Esophagus squamous epithelium (tissue), 5 donors: ENCODE results near the gene DZIP1L. TPM values are rescaled to one million over a fixed set of nuclear protein-coding genes. Genes with fewer than 3 reads are reported as not detected.

Source experiments
- DNase-seq: peaks from one replicate; lab custom pipeline; 2025; lab: John Stamatoyannopoulos, UW
- H3K27ac ChIP-seq, 4 donors: fragments of 200-600 bp; sonication (generic); one replicate each; pipeline ENCODE4 v1.5.1; 2016 to 2019; ENCODE audit warnings: mild to moderate bottlenecking in 1 of 4
- H3K27me3 ChIP-seq, 4 donors: fragments of 200-600 bp; sonication (generic); 1 replicate in 3 of 4; 2 replicates in 1 of 4; pipeline versions ENCODE4 v1.5.1 to v1.6.0; 2017 to 2021; ENCODE audit warnings: antibody characterized with exemption in 1 of 4
- H3K36me3 ChIP-seq, 3 donors: fragments of 200-600 bp; sonication (generic); one replicate each; pipeline ENCODE4 v1.5.1; 2016 to 2019
- H3K4me1 ChIP-seq, 3 donors: fragments of 200-600 bp; sonication (generic); one replicate each; pipeline ENCODE4 v1.5.1; 2017 to 2019
- H3K4me3 ChIP-seq, 4 donors: fragments of 200-600 bp; sonication (generic); 1 replicate in 3 of 4; 2 replicates in 1 of 4; pipeline ENCODE4 v1.5.1; 2016 to 2019; ENCODE audit warnings: mild to moderate bottlenecking in 2 of 4, moderate library complexity in 1 of 4
- H3K9me3 ChIP-seq, 3 donors: fragments of 200-600 bp; sonication (generic); one replicate each; pipeline ENCODE4 v1.5.1; 2016 to 2019
- CTCF ChIP-seq, 6 experiments: fragments of 450-650 bp in 4 of 6; fragments of 200-600 bp in 2 of 6; sonication (generic) in 2 of 6; IDR thresholded peaks; one replicate each; pipeline ENCODE4 v1.5.1; 2016 to 2019; ENCODE audit warnings: antibody characterized with exemption in 6 of 6, mild to moderate bottlenecking in 4 of 6, moderate library complexity in 4 of 6
- POLR2A ChIP-seq, 4 donors: fragments of 450-650 bp; IDR thresholded peaks; one replicate each; pipeline ENCODE4 v1.6.1; 2017; ENCODE audit warnings: antibody characterized with exemption in 4 of 4, mild to moderate bottlenecking in 4 of 4, moderate library complexity in 3 of 4
- WGBS, 2 donors: methylation state at CpG; one replicate each; pipeline ENCODE4 v1.1.5; 2018; 5-methylcytosine and 5-hydroxymethylcytosine counted together
- intact Hi-C: fragments of 100-400 bp; cut with DNase I; formaldehyde crosslinking; loops from one replicate; pipeline ENCODE4 v1.15.0; 2022
- total RNA-seq, 4 donors: library from RNA; depleted of rRNA; stranded (reverse); fragments of >200 nt; gene quantifications; one replicate each; pipeline ENCODE4 v1.1.0, GENCODE V29; 2016
- donor health status: DM: yes; HTN: yes; CAD: no.

Gene DZIP1L
- total RNA-seq, 4 donors from 2014 or later, result 1.7 to 17.4 (median 5.0) TPM

- DNase-seq, result no peak
- WGBS, 2 donors, result 70 to 75% methylated on average over 9 of the region's 10 CpGs
- no peaks in the 10 kb centered on the region for H3K36me3 ChIP-seq
- peaks cover 0 to 7% (median 0%) of the 10 kb centered on the region in 3 donors for H3K4me1 ChIP-seq
- H3K27me3 ChIP-seq, result no peaks in the 10 kb centered on the region
- H3K27ac ChIP-seq, result no peak overlapping the region
- no peaks in the 10 kb centered on the region for H3K9me3 ChIP-seq
- intact Hi-C loops, result no loop called here
- H3K4me3 ChIP-seq, result no peak overlapping the region
- TF ChIP-seq POLR2A (IDR thresholded peaks at IDR 0.05) (no peak), CTCF (IDR thresholded peaks at IDR 0.05) (no peak)
Measured at GRCh38 chr3:138124706-138125355, 9.4 kb upstream of the DZIP1L start.

- no peaks in the 10 kb centered on the region for H3K27me3 ChIP-seq
- TF ChIP-seq POLR2A (IDR thresholded peaks at IDR 0.05), result no peak
- TF ChIP-seq CTCF (IDR thresholded peaks at IDR 0.05), result no peak
- H3K9me3 ChIP-seq, result no peaks in the 10 kb centered on the region
- DNase-seq, result no peak
- H3K4me3 ChIP-seq, result no peak overlapping the region
- intact Hi-C loops, result no loop called here
- no peak overlapping the region for H3K27ac ChIP-seq
- WGBS, 2 donors, result 90 to 93% methylated on average over 6 of the region's 6 CpGs
- H3K4me1 ChIP-seq, result peaks cover 0 to 7% (median 0%) of the 10 kb centered on the region in 3 donors
- no peaks in the 10 kb centered on the region for H3K36me3 ChIP-seq
Measured at GRCh38 chr3:138124188-138124587, 8.8 kb upstream of the DZIP1L start.

GRCh38 chr3:138119423-138119766 lies 4.0 kb upstream of the DZIP1L start:
- WGBS, 2 donors, result 56 to 66% methylated on average over 4 of the region's 4 CpGs
- no peaks in the 10 kb centered on the region for H3K9me3 ChIP-seq
- TF ChIP-seq POLR2A (IDR thresholded peaks at IDR 0.05), result no peak
- TF ChIP-seq CTCF (IDR thresholded peaks at IDR 0.05), result no peak
- H3K27me3 ChIP-seq, result no peaks in the 10 kb centered on the region
- H3K27ac ChIP-seq, result no peak overlapping the region
- peaks cover 0 to 24% (median 4%) of the 10 kb centered on the region in 3 donors for H3K4me1 ChIP-seq
- intact Hi-C loops, result loop anchor here (5.0 kb wide), 1 partner anchor 52 kb away; no protein-coding TSS in a partner anchor
- DNase-seq, result no peak
- no peak overlapping the region for H3K4me3 ChIP-seq
- no peaks in the 10 kb centered on the region for H3K36me3 ChIP-seq

GRCh38 chr3:138118612-138119422 lies 3.4 kb upstream of the DZIP1L start:
- no peak for DNase-seq
- Histone ChIP-seq H3K4me1 (peaks cover 0 to 30% (median 9%) of the 10 kb centered on the region in 3 donors), H3K36me3 (no peaks in the 10 kb centered on the region), H3K27ac (no peak overlapping the region), H3K9me3 (no peaks in the 10 kb centered on the region), H3K4me3 (no peak overlapping the region), H3K27me3 (no peaks in the 10 kb centered on the region)
- WGBS, 2 donors, result 11 to 23% methylated on average over 6 to 7 of the region's 8 CpGs
- TF ChIP-seq POLR2A (IDR thresholded peaks at IDR 0.05) (no peak), CTCF (IDR thresholded peaks at IDR 0.05) (peak; percentile 36 to 78 (median 72))
- intact Hi-C loops, result loop anchor here (5.0 kb wide), 1 partner anchor 52 kb away; no protein-coding TSS in a partner anchor

- intact Hi-C loops, result no loop called here
- WGBS, 2 donors, result 0 to 10% methylated on average over 3 to 9 of the region's 9 CpGs
- Histone ChIP-seq H3K27ac (peak overlapping the region; percentile 82 to 92 (median 88)), H3K9me3 (no peaks in the 10 kb centered on the region), H3K4me1 (peaks cover 0 to 54% (median 16%) of the 10 kb centered on the region in 3 donors), H3K27me3 (no peaks in the 10 kb centered on the region), H3K4me3 (peak overlapping the region; percentile 61 to 83 (median 80)), H3K36me3 (no peaks in the 10 kb centered on the region)
- TF ChIP-seq POLR2A (IDR thresholded peaks at IDR 0.05) (no peak), CTCF (IDR thresholded peaks at IDR 0.05) (no peak)
- DNase-seq, result no peak
Measured at GRCh38 chr3:138114431-138114918, 933 bp downstream of the DZIP1L start.
